Sigmoid colon (tissue), 4 donors: ENCODE data around the gene PSMA1.

ENCODE experiments used
- CTCF ChIP-seq, 4 experiments: fragments of 450-650 bp in 3 of 4; fragments of 200-600 bp in 1 of 4; IDR thresholded peaks; one replicate each; pipeline ENCODE4 v1.5.1; 2016 to 2019; ENCODE audit warnings: antibody characterized with exemption in 4 of 4, mild to moderate bottlenecking in 3 of 4, moderate library complexity in 2 of 4
- EP300 ChIP-seq, 4 donors: sonication (generic); formaldehyde crosslinking; IDR thresholded peaks; one replicate each; pipeline ENCODE4 v1.6.1; 2017; ENCODE audit warnings: antibody characterized with exemption in 4 of 4
- POLR2A ChIP-seq, 2 donors: fragments of 450-650 bp; IDR thresholded peaks; one replicate each; pipeline ENCODE4 v1.6.1; 2016; ENCODE audit warnings: antibody characterized with exemption in 2 of 2, mild to moderate bottlenecking in 2 of 2, moderate library complexity in 2 of 2
- POLR2AphosphoS5 ChIP-seq, 4 donors: sonication (generic); formaldehyde crosslinking; IDR thresholded peaks; one replicate each; pipeline ENCODE4 v1.6.1; 2017; ENCODE audit warnings: antibody characterized with exemption in 4 of 4

GRCh38 chr11:14463623-14464022 lies 56.6 kb downstream of the PSMA1 start:
- TF ChIP-seq CTCF (IDR thresholded peaks at IDR 0.05) = no peak
- no peak for TF ChIP-seq POLR2A (IDR thresholded peaks at IDR 0.05)
- no peak for TF ChIP-seq POLR2AphosphoS5 (IDR thresholded peaks at IDR 0.05)
- TF ChIP-seq EP300 (IDR thresholded peaks at IDR 0.05) = no peak
